Esophagus squamous epithelium (tissue), 4 donors: ENCODE data around the gene TUBG1.

Source experiments
- CTCF ChIP-seq, 6 experiments: fragments of 450-650 bp in 4 of 6; fragments of 200-600 bp in 2 of 6; sonication (generic) in 2 of 6; IDR thresholded peaks; one replicate each; pipeline ENCODE4 v1.5.1; 2016 to 2019; ENCODE audit warnings: antibody characterized with exemption in 6 of 6, mild to moderate bottlenecking in 4 of 6, moderate library complexity in 4 of 6
- POLR2A ChIP-seq, 4 donors: fragments of 450-650 bp; IDR thresholded peaks; one replicate each; pipeline ENCODE4 v1.6.1; 2017; ENCODE audit warnings: antibody characterized with exemption in 4 of 4, mild to moderate bottlenecking in 4 of 4, moderate library complexity in 3 of 4

- TF ChIP-seq CTCF (IDR thresholded peaks at IDR 0.05) (no peak), POLR2A (IDR thresholded peaks at IDR 0.05) (no peak)
These were observed 46.0 kb downstream of the TUBG1 start for GRCh38 chr17:42655528-42655927.
